Ovary (tissue), 3 donors: ENCODE data around the gene BIK.

ENCODE experiments used
- POLR2A ChIP-seq: fragments of 450-650 bp; IDR thresholded peaks from one replicate; pipeline ENCODE4 v1.6.1; 2017; ENCODE audit warnings: antibody characterized with exemption, mild to moderate bottlenecking, moderate library complexity
- TF ChIP-seq, protein P1 (sequence below), 3 donors: fragments of 450-650 bp in 2 of 3; fragments of 200-600 bp in 1 of 3; IDR thresholded peaks; one replicate each; pipeline versions ENCODE4 v1.5.1 to v1.8.0; 2016 to 2022; ENCODE audit warnings: antibody characterized with exemption in 3 of 3, mild to moderate bottlenecking in 1 of 3
- donor health status: DM: no; HTN: no; CAD: no.

- TF ChIP-seq POLR2A: no peak
- TF ChIP-seq, protein P1, sequence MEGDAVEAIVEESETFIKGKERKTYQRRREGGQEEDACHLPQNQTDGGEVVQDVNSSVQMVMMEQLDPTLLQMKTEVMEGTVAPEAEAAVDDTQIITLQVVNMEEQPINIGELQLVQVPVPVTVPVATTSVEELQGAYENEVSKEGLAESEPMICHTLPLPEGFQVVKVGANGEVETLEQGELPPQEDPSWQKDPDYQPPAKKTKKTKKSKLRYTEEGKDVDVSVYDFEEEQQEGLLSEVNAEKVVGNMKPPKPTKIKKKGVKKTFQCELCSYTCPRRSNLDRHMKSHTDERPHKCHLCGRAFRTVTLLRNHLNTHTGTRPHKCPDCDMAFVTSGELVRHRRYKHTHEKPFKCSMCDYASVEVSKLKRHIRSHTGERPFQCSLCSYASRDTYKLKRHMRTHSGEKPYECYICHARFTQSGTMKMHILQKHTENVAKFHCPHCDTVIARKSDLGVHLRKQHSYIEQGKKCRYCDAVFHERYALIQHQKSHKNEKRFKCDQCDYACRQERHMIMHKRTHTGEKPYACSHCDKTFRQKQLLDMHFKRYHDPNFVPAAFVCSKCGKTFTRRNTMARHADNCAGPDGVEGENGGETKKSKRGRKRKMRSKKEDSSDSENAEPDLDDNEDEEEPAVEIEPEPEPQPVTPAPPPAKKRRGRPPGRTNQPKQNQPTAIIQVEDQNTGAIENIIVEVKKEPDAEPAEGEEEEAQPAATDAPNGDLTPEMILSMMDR (IDR thresholded peaks at IDR 0.05): no peak
Observed at GRCh38 chr22:43113526-43114251, 3.1 kb downstream of the BIK start.
